GM12878 (cell line): Measurements from ENCODE around the gene PRKCE. TPM values are rescaled to one million over a fixed set of nuclear protein-coding genes. Genes with fewer than 3 reads are reported as not detected.

Experiments
- ATAC-seq: fragments of 200-7000 bp; cut with Tn5 transposase; 3 replicates; pipeline ENCODE4 v1.9.1; 2020; ENCODE audit warnings: mild to moderate bottlenecking, moderate library complexity
- BruUV-seq: library from RNA; stranded (reverse); fragments of 400-500 nt; replicated peaks from 2 replicates; lab custom pipeline; 2021; lab: Mats Ljungman, UMichigan
- CTCF ChIA-PET: fragments of 300-600 bp; sonication (Branson Sonifier 250); formaldehyde crosslinking; extraction: SDS; loops from one replicate; lab custom pipeline; 2021; ENCODE audit warnings: inconsistent platforms; lab: Yijun Ruan, JAX
- POLR2A ChIA-PET: fragments of 350-600 bp; formaldehyde crosslinking; extraction: SDS; loops from one replicate; lab custom pipeline; 2021; ENCODE audit warnings: inconsistent platforms; lab: Charles Lee
- RAD21 ChIA-PET: fragments of 300-600 bp; sonication (Branson Sonifier 250); formaldehyde crosslinking; loops from one replicate; lab custom pipeline; 2023; ENCODE audit warnings: antibody characterized with exemption; ENCODE audit not compliant: unreplicated experiment; lab: Charles Lee
- SMC1A ChIA-PET: fragments of 300-600 bp; sonication (Branson Sonifier 250); formaldehyde crosslinking; loops from one replicate; lab custom pipeline; 2023; ENCODE audit not compliant: unreplicated experiment, uncharacterized antibody; lab: Charles Lee
- DNase-seq: peaks from one replicate; pipeline ENCODE4 v3.0.0-alpha.2; 2011; ENCODE audit warnings: low read depth, low spot score
- FAIRE-seq: peaks from 3 replicates; lab custom pipeline; 2011; peaks lifted over from hg19 to GRCh38; lab: Jason Lieb, UNC
- H2AFZ ChIP-seq: 2 replicates; pipeline ENCODE4 v1.6.0; 2011; ENCODE audit warnings: low read depth, low read length, control low read depth; ENCODE audit not compliant: control insufficient read depth
- H3K27ac ChIP-seq: 2 replicates; pipeline ENCODE4 v1.5.1; 2011; ENCODE audit warnings: control low read depth; ENCODE audit not compliant: control insufficient read depth, insufficient read depth
- H3K27me3 ChIP-seq, 2 experiments: replicated peaks in 1 of 2; 2 replicates each; pipeline versions ENCODE4 v1.6.0 to v1.6.1; 2011; ENCODE audit warnings: low read length in 1 of 2; ENCODE audit not compliant: control insufficient read depth in 2 of 2, insufficient read depth in 2 of 2
- H3K36me3 ChIP-seq, 2 experiments: 2 replicates each; pipeline ENCODE4 v1.5.1; 2011; ENCODE audit warnings: low read length in 1 of 2; ENCODE audit not compliant: control insufficient read depth in 2 of 2, insufficient read depth in 2 of 2
- H3K4me1 ChIP-seq: 2 replicates; pipeline ENCODE4 v1.6.1; 2011; ENCODE audit warnings: mild to moderate bottlenecking, low read length, moderate library complexity, mixed read lengths; ENCODE audit not compliant: control insufficient read depth, insufficient read depth
- H3K4me2 ChIP-seq: 2 replicates; pipeline ENCODE4 v1.6.0; 2011; ENCODE audit warnings: control low read depth; ENCODE audit not compliant: control insufficient read depth, insufficient read depth
- H3K4me3 ChIP-seq: fragments of 200-600 bp; sonication (generic); 2 replicates; pipeline ENCODE4 v1.5.1; 2016
- H3K79me2 ChIP-seq: 2 replicates; pipeline ENCODE4 v1.6.0; 2011; ENCODE audit warnings: low read length; ENCODE audit not compliant: control insufficient read depth, insufficient read depth
- H3K9ac ChIP-seq: 2 replicates; pipeline ENCODE4 v1.8.0; 2011; ENCODE audit warnings: low read length, control low read depth, mixed read lengths; ENCODE audit not compliant: control insufficient read depth, insufficient read depth
- H3K9me3 ChIP-seq: replicated peaks from 3 replicates; pipeline ENCODE4 v1.5.1; 2011; ENCODE audit warnings: mild to moderate bottlenecking, low read length; ENCODE audit not compliant: control insufficient read depth, insufficient read depth
- H4K20me1 ChIP-seq: 2 replicates; pipeline ENCODE4 v1.6.0; 2011; ENCODE audit not compliant: control insufficient read depth, insufficient read depth
- IRF4 ChIP-seq: IDR thresholded peaks from 2 replicates; pipeline ENCODE4 v1.6.1; 2011; ENCODE audit warnings: low read depth, low read length
- JUNB ChIP-seq: IDR thresholded peaks from 2 replicates; pipeline ENCODE4 v1.6.1; 2016; ENCODE audit warnings: antibody characterized with exemption, mild to moderate bottlenecking
- KAT2A ChIP-seq: conservative IDR thresholded peaks from 2 replicates; pipeline ENCODE4 v1.6.1; 2011; ENCODE audit warnings: low read depth, low read length; ENCODE audit not compliant: control insufficient read depth
- PML ChIP-seq: IDR thresholded peaks from 2 replicates; pipeline ENCODE4 v1.6.1; 2012; ENCODE audit warnings: low read length, inconsistent platforms
- STAT1 ChIP-seq: fragments of 450-650 bp; conservative IDR thresholded peaks from 2 replicates; pipeline ENCODE4 v1.6.1; 2014; ENCODE audit warnings: antibody characterized with exemption, mild to moderate bottlenecking
- WGBS: methylation state at CpG from one replicate; pipeline ENCODE4 v1.1.6; 2016; ENCODE audit warnings: low lambda C conversion rate; ENCODE audit not compliant: insufficient replicate concordance, insufficient coverage; ENCODE audit errors: missing lambda C conversion rate; 5-methylcytosine and 5-hydroxymethylcytosine counted together
- in situ Hi-C: fragments of 300-500 bp; cut with MboI; formaldehyde crosslinking; loops from 9 replicates; pipeline ENCODE4 v1.14.3; 2018; ENCODE audit warnings: mixed read lengths
- intact Hi-C: fragments of 100-400 bp; cut with micrococcal nuclease; formaldehyde crosslinking; loops from one replicate; pipeline ENCODE4 v1.14.2; 2022; ENCODE audit not compliant: unreplicated experiment
- polyA plus RNA-seq, 11 experiments: library from polyadenylated mRNA; depleted of rRNA in 4 of 11; unstranded in 6 of 11; stranded (reverse) in 5 of 11; fragments of >200 nt; fragmentation: Nextera tagmentation in 4 of 11; fragmentation: Illumina TruSeq in 1 of 11; extraction: Ambion mirVana in 4 of 11; extraction: Trizol in 1 of 11; gene quantifications; 1 replicate in 1 of 11; 2 replicates in 10 of 11; pipeline versions ENCODE4 v1.2.1 to v1.2.3, GENCODE V29; 2011 to 2016; ENCODE audit warnings: inconsistent platforms in 2 of 11, missing spikeins in 2 of 11, low read depth in 1 of 11
- total RNA-seq, 4 experiments: library from RNA; depleted of rRNA in 3 of 4; stranded (reverse); fragments of >200 nt in 3 of 4; fragmentation: Illumina TruSeq in 1 of 4; extraction: Trizol in 1 of 4; gene quantifications; 2 replicates each; pipeline versions ENCODE4 v1.2.1 to v1.2.3, GENCODE V29; 2013 to 2021
- TF ChIP-seq, protein P1 (sequence below): IDR thresholded peaks from 2 replicates; pipeline ENCODE4 v1.6.1; 2012; ENCODE audit warnings: low read length, inconsistent platforms

PRKCE gene
- total and polyA plus RNA-seq, 10 of the 15 experiments (the other 5 are each of a cell fraction or from before 2014, with no cell fraction given), result 2.6 to 28.2 (median 11.3) TPM

DNA sequence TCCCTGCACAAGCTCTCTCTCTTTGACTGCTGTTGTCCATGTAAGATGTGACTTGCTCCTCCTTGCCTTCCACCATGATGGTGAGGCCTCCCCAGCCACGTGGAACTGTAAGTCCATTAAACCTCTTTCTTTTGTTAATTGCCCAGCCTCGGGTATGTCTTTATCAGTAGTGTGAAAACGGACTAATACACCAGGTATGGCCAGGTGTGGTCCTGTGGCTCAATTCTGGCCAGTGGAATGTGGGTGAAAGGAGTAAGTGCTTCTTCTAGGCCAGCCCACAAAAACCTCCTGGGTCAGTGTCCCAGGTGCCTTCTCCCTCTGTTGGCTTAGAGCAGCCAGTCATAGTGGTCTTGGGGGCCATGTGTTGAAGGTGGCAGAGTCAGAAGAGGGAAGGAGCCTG is 57.0 kb downstream of the PRKCE start:
- POLR2A ChIA-PET, result interaction anchor here (0.8 kb wide), 1 partner anchor 12 kb away, joined by 3 read pairs; no protein-coding TSS in a partner anchor
- no TSS peak for BruUV-seq

DNA sequence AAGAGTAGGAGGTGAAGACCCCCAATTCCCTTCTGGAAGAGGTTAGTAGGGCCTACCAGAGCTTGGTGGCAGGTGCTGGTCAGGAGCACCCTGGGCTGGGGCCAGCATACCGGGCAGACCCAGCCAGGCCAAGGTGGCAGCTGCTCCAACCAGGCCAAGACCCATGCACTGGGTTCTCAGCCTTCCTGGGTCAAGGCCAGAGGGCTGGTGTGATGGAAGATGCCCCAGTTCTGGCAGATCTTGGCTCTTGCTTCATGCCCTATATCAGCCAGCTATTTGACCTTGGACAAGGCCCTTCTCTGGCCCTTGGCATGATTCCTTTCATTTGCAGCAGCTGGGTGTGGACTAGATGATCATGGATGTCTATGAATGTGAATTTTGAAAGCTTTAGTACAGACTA is 57.7 kb downstream of the PRKCE start:
- ATAC-seq (no peak), FAIRE-seq (no peak), DNase-seq (no peak)
- no peak overlapping the region for H3K27ac ChIP-seq
- H2AFZ ChIP-seq, result no peak overlapping the region
- H3K79me2 ChIP-seq, result peaks cover 2% of the 10 kb centered on the region
- H3K4me3 ChIP-seq, result no peak overlapping the region
- peaks cover 0 to 6% of the 10 kb centered on the region in 2 experiments; a peak in 2 of 4 replicates for H3K36me3 ChIP-seq
- SMC1A ChIA-PET, result no interaction called here
- no peak overlapping the region for H3K4me2 ChIP-seq
- H3K9me3 ChIP-seq, result peaks cover 2% of the 10 kb centered on the region; the same call in 1 of the 3 replicates
- peaks cover 9% of the 10 kb centered on the region for H3K4me1 ChIP-seq
- 100% methylated on average over 1 of the region's 1 CpG for WGBS
- in situ Hi-C loops (no loop called here), intact Hi-C loops (no loop called here)
- RAD21 ChIA-PET, result no interaction called here
- no peaks in the 10 kb centered on the region for H3K27me3 ChIP-seq
- POLR2A ChIA-PET, result no interaction called here
- no TSS peak for BruUV-seq
- CTCF ChIA-PET, result interaction anchor here (0.6 kb wide), 2 partner anchors 18 to 747 kb away, joined by 3 to 4 read pairs; no protein-coding TSS in a partner anchor
- TF ChIP-seq, protein P1, sequence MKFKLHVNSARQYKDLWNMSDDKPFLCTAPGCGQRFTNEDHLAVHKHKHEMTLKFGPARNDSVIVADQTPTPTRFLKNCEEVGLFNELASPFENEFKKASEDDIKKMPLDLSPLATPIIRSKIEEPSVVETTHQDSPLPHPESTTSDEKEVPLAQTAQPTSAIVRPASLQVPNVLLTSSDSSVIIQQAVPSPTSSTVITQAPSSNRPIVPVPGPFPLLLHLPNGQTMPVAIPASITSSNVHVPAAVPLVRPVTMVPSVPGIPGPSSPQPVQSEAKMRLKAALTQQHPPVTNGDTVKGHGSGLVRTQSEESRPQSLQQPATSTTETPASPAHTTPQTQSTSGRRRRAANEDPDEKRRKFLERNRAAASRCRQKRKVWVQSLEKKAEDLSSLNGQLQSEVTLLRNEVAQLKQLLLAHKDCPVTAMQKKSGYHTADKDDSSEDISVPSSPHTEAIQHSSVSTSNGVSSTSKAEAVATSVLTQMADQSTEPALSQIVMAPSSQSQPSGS, result no peak
- no peak for TF ChIP-seq JUNB
- TF ChIP-seq KAT2A, result no peak
- H3K9ac ChIP-seq, result no peak overlapping the region
- H4K20me1 ChIP-seq, result no peaks in the 10 kb centered on the region

More for the DNA sequence above, 57.0 kb downstream of the PRKCE start:
- Histone ChIP-seq H3K4me3 (no peak overlapping the region), H3K4me1 (peaks cover 7% of the 10 kb centered on the region), H3K79me2 (no peaks in the 10 kb centered on the region), H3K9me3 (peaks cover 2% of the 10 kb centered on the region; the same call in 1 of the 3 replicates), H4K20me1 (no peaks in the 10 kb centered on the region), H3K36me3 (peaks cover 0 to 6% of the 10 kb centered on the region in 2 experiments; a peak in 2 of 4 replicates), H2AFZ (no peak overlapping the region), H3K27me3 (no peaks in the 10 kb centered on the region), H3K9ac (no peak overlapping the region), H3K4me2 (no peak overlapping the region), H3K27ac (no peak overlapping the region)
- ChIA-PET RAD21 (no interaction called here), CTCF (interaction anchor here (1.6 kb wide), 1 partner anchor 70 kb away, joined by 5 read pairs; no protein-coding TSS in a partner anchor), SMC1A (interaction anchor here (0.6 to 1.5 kb wide), 4 partner anchors 10 to 16 kb away, joined by 3 to 4 read pairs (median 4); no protein-coding TSS in a partner anchor)
- no peak for ATAC-seq
- DNase-seq, result no peak
- no peak for FAIRE-seq
- TF ChIP-seq IRF4 (no peak), STAT1 (no peak), PML (no peak)
- in situ Hi-C loops, result no loop called here
- intact Hi-C loops, result no loop called here
- WGBS, result 51% methylated on average over 3 of the region's 3 CpGs
